Measurements from ENCODE around the gene UPK2.
A peak's percentile ranks its signal among the peaks of the same experiment; 100 is the strongest.

Gene UPK2

GRCh38 chr11:118956094-118956846 lies at the start of gene UPK2:
TSS of gene UPK2 (plus strand) at chr11:118956298. CDS start at chr11:118956351, 53 bp downstream.
- DNase-seq (ENCODE audit: low read depth, low spot score): peak; percentile 75

GRCh38 chr11:118907051-118908042 lies 48.8 kb upstream of the UPK2 start:
- DNase-seq (ENCODE audit: low read depth, low spot score): peak; percentile 84

GRCh38 chr11:118908264-118908663 lies 47.8 kb upstream of the UPK2 start:
- no peak for DNase-seq (ENCODE audit: low read depth, low spot score)

GRCh38 chr11:118908901-118909618 lies 47.0 kb upstream of the UPK2 start:
- no peak for DNase-seq (ENCODE audit: low read depth, low spot score)

- DNase-seq (ENCODE audit: low read depth, low spot score): no peak
These were observed 46.3 kb upstream of the UPK2 start for GRCh38 chr11:118909619-118910308.

GRCh38 chr11:118910309-118911112 lies 45.6 kb upstream of the UPK2 start:
- DNase-seq (ENCODE audit: low read depth, low spot score): no peak

- no peak for DNase-seq (ENCODE audit: low read depth, low spot score)
These were observed 44.8 kb upstream of the UPK2 start for GRCh38 chr11:118911113-118911879.

- peak; percentile 63 for DNase-seq (ENCODE audit: low read depth, low spot score)
These were observed 44.0 kb upstream of the UPK2 start for GRCh38 chr11:118911880-118912741.

GRCh38 chr11:118912742-118913410 lies 43.2 kb upstream of the UPK2 start:
- no peak for DNase-seq (ENCODE audit: low read depth, low spot score)

GRCh38 chr11:118913411-118914125 lies 42.5 kb upstream of the UPK2 start:
- DNase-seq (ENCODE audit: low read depth, low spot score): no peak

GRCh38 chr11:118914178-118914918 lies 41.8 kb upstream of the UPK2 start:
- no peak for DNase-seq (ENCODE audit: low read depth, low spot score)

GRCh38 chr11:118914987-118915386 lies 41.1 kb upstream of the UPK2 start:
- DNase-seq (ENCODE audit: low read depth, low spot score): no peak

GRCh38 chr11:118915396-118915795 lies 40.7 kb upstream of the UPK2 start:
- DNase-seq (ENCODE audit: low read depth, low spot score): no peak

GRCh38 chr11:118915941-118916841 lies 39.9 kb upstream of the UPK2 start:
- no peak for DNase-seq (ENCODE audit: low read depth, low spot score)

- DNase-seq (ENCODE audit: low read depth, low spot score): no peak
These were observed 39.2 kb upstream of the UPK2 start for GRCh38 chr11:118916842-118917388.
